Transverse colon (tissue), 4 donors: ENCODE measurements around the gene PRR7. TPM values are rescaled to one million over a fixed set of nuclear protein-coding genes. Genes with fewer than 3 reads are reported as not detected.

ENCODE experiments used
- DNase-seq: peaks from one replicate; pipeline ENCODE4 v3.0.0-alpha.2; 2019
- H3K27ac ChIP-seq, 4 donors: fragments of 200-600 bp; sonication (generic); 2 replicates each; pipeline ENCODE4 v1.5.1; 2016 to 2018; ENCODE audit warnings: inconsistent platforms in 4 of 4
- H3K27me3 ChIP-seq: fragments of 200-600 bp; sonication (generic); 2 replicates; pipeline ENCODE4 v1.5.1; 2017; ENCODE audit warnings: inconsistent platforms
- H3K36me3 ChIP-seq, 4 donors: fragments of 200-600 bp; sonication (generic); 2 replicates each; pipeline ENCODE4 v1.5.1; 2017 to 2019; ENCODE audit warnings: inconsistent platforms in 4 of 4
- H3K4me1 ChIP-seq, 4 donors: fragments of 200-600 bp; sonication (generic); 2 replicates each; pipeline ENCODE4 v1.5.1; 2017 to 2020; ENCODE audit warnings: inconsistent platforms in 4 of 4
- H3K4me3 ChIP-seq, 4 donors: fragments of 200-600 bp; sonication (generic); 1 replicate in 1 of 4; 2 replicates in 3 of 4; pipeline versions ENCODE4 v1.5.1 to v1.6.1; 2017 to 2019; ENCODE audit warnings: inconsistent platforms in 4 of 4
- H3K9me3 ChIP-seq, 2 donors: fragments of 200-600 bp; sonication (generic); 2 replicates each; pipeline ENCODE4 v1.5.1; 2017 to 2019; ENCODE audit warnings: inconsistent platforms in 2 of 2
- CTCF ChIP-seq, 5 experiments: fragments of 200-600 bp in 3 of 5; fragments of 450-650 bp in 2 of 5; sonication (generic) in 3 of 5; IDR thresholded peaks; 1 replicate in 2 of 5; 2 replicates in 3 of 5; pipeline ENCODE4 v1.5.1; 2016 to 2017; ENCODE audit warnings: antibody characterized with exemption in 5 of 5, inconsistent platforms in 3 of 5, mild to moderate bottlenecking in 2 of 5, moderate library complexity in 1 of 5
- EP300 ChIP-seq: sonication (generic); formaldehyde crosslinking; IDR thresholded peaks from one replicate; pipeline ENCODE4 v1.6.1; 2017; ENCODE audit warnings: antibody characterized with exemption, low read depth
- POLR2A ChIP-seq: fragments of 450-650 bp; IDR thresholded peaks from one replicate; pipeline ENCODE4 v1.6.1; 2016; ENCODE audit warnings: antibody characterized with exemption, mild to moderate bottlenecking, moderate library complexity
- POLR2AphosphoS5 ChIP-seq, 3 donors: sonication (generic); formaldehyde crosslinking; IDR thresholded peaks; one replicate each; pipeline ENCODE4 v1.6.1; 2016; ENCODE audit warnings: antibody characterized with exemption in 3 of 3
- WGBS, 2 donors: methylation state at CpG; one replicate each; pipeline ENCODE4 v1.1.5; 2018; ENCODE audit warnings: low coverage in 1 of 2; 5-methylcytosine and 5-hydroxymethylcytosine counted together
- in situ Hi-C, 4 donors: fragments of 200-750 bp; cut with MboI; loops; one replicate each; pipeline versions ENCODE4 v1.15.0 to v1.15.1; 2017; ENCODE audit warnings: low sequenced_read_pairs in 3 of 4, low pct_ligation_motif_present in 1 of 4, low pct_unique_long_range_greater_than_20kb in 1 of 4
- intact Hi-C: fragments of 100-400 bp; cut with DNase I; formaldehyde crosslinking; loops from one replicate; pipeline ENCODE4 v1.15.1; 2023; ENCODE audit warnings: low total_unique reads
- total RNA-seq, 4 donors: library from RNA; depleted of rRNA; stranded (reverse); fragments of >200 nt; gene quantifications; one replicate each; pipeline ENCODE4 v1.1.0, GENCODE V29; 2016

Gene PRR7
- total RNA-seq, 4 donors from 2014 or later: 2.1 to 5.0 (median 2.5) TPM; not detected in 1

GRCh38 chr5:177438468-177438867 lies 8.1 kb upstream of the PRR7 start:
- Histone ChIP-seq H3K27ac (no peak overlapping the region), H3K27me3 (no peaks in the 10 kb centered on the region), H3K9me3 (no peaks in the 10 kb centered on the region), H3K36me3 (peaks cover 0 to 43% (median 23%) of the 10 kb centered on the region in 4 donors), H3K4me1 (no peaks in the 10 kb centered on the region), H3K4me3 (no peak overlapping the region)
- WGBS, 2 donors: 92% methylated on average over 10 of the region's 10 CpGs; no CpG with 5 or more reads in 1 of the 2 donors
- in situ Hi-C loops (no loop called here), intact Hi-C loops (no loop called here)
- TF ChIP-seq CTCF (IDR thresholded peaks at IDR 0.05) (no peak), POLR2A (no peak), EP300 (no peak), POLR2AphosphoS5 (IDR thresholded peaks at IDR 0.05) (no peak)
- DNase-seq: no peak

GRCh38 chr5:177439518-177440053 lies 7.0 kb upstream of the PRR7 start:
- in situ Hi-C loops: loop anchor here in 1 of 4 donors (10.0 kb wide), 1 partner anchor 45 kb away; no protein-coding TSS in a partner anchor

GRCh38 chr5:177440211-177440989 lies 6.2 kb upstream of the PRR7 start:
- DNase-seq: no peak
- H3K27ac ChIP-seq: no peak overlapping the region
- H3K9me3 ChIP-seq: no peaks in the 10 kb centered on the region
- H3K4me1 ChIP-seq: no peaks in the 10 kb centered on the region
- no peaks in the 10 kb centered on the region for H3K27me3 ChIP-seq
- intact Hi-C loops (no loop called here), in situ Hi-C loops (loop anchor here in 1 of 4 donors (10.0 kb wide), 1 partner anchor 46 kb away; no protein-coding TSS in a partner anchor)
- no peak overlapping the region for H3K4me3 ChIP-seq
- TF ChIP-seq POLR2AphosphoS5 (IDR thresholded peaks at IDR 0.05): no peak
- no peak for TF ChIP-seq POLR2A
- no peak for TF ChIP-seq EP300
- no peak for TF ChIP-seq CTCF (IDR thresholded peaks at IDR 0.05)
- WGBS, 2 donors: 86 to 90% methylated on average over 6 to 22 of the region's 24 CpGs
- peaks cover 0 to 27% (median 11%) of the 10 kb centered on the region in 4 donors for H3K36me3 ChIP-seq

More at GRCh38 chr5:177439518-177440053, 7.0 kb upstream of the PRR7 start:
- Histone ChIP-seq H3K27ac (no peak overlapping the region), H3K27me3 (no peaks in the 10 kb centered on the region), H3K36me3 (peaks cover 0 to 33% (median 14%) of the 10 kb centered on the region in 4 donors), H3K4me1 (no peaks in the 10 kb centered on the region), H3K4me3 (no peak overlapping the region), H3K9me3 (no peaks in the 10 kb centered on the region)
- TF ChIP-seq POLR2A (no peak), EP300 (no peak), CTCF (IDR thresholded peaks at IDR 0.05) (no peak), POLR2AphosphoS5 (IDR thresholded peaks at IDR 0.05) (no peak)
- 94 to 100% methylated on average over 4 of the region's 4 CpGs for WGBS, 2 donors
- intact Hi-C loops: no loop called here
- no peak for DNase-seq

- no peaks in the 10 kb centered on the region for H3K9me3 ChIP-seq
- H3K27ac ChIP-seq: no peak overlapping the region
- peaks cover 0 to 20% (median 7%) of the 10 kb centered on the region in 4 donors for H3K36me3 ChIP-seq
- no peak overlapping the region for H3K4me3 ChIP-seq
- intact Hi-C loops (no loop called here), in situ Hi-C loops (loop anchor here in 1 of 4 donors (10.0 kb wide), 1 partner anchor 46 kb away; no protein-coding TSS in a partner anchor)
- H3K27me3 ChIP-seq: no peaks in the 10 kb centered on the region
- DNase-seq: no peak
- WGBS, 2 donors: 87% methylated on average over 25 of the region's 26 CpGs; no CpG with 5 or more reads in 1 of the 2 donors
- TF ChIP-seq POLR2AphosphoS5 (IDR thresholded peaks at IDR 0.05): no peak
- TF ChIP-seq POLR2A: no peak
- TF ChIP-seq CTCF (IDR thresholded peaks at IDR 0.05): no peak
- no peak for TF ChIP-seq EP300
- peaks cover 3 to 6% (median 4%) of the 10 kb centered on the region in 4 donors for H3K4me1 ChIP-seq
These were observed 5.4 kb upstream of the PRR7 start for GRCh38 chr5:177440990-177441780.
